GM10847 (cell line): ENCODE measurements around the gene TMTC2.

Experiments
- POLR2A ChIP-seq: IDR thresholded peaks from 2 replicates; pipeline ENCODE4 v1.6.1; 2011; ENCODE audit not compliant: insufficient read length; ENCODE audit errors: extremely low read depth

Gene TMTC2

DNA sequence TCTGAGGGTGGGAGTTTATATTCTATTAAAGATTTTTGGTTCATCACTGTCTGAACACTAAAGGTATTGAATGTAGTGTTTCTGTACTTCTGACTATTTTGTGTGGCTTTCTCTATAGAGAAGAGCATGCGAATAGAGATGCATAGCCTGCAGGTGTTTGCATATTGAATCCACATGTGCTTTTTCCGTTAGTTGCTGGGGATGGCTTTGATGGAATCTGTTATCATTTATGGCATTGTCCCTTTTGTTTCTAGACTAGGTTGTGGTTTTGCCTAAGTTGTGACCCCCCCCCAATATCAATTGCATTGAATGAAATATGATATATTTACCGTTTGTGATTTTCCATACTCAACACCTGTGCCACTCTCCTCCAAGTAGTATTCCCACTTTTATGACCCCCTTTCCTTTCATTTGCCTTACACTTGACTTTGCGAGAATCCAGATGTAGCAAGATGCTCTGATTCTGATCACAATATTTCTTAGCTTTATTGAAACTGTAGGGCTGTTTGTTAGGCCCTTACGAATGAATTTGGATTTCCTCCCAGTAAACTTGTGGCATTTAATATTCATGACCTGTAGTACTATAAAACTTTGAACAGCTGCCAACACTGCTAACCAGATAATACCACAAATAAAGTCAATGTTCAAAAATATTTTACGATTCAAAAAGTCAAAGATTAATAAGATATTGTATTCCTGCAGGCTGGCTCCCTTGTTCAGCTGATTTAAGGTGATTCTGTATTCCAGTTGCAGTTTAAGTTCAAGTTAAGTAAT lies 176.4 kb downstream of the TMTC2 start:
- no peak for TF ChIP-seq POLR2A

DNA sequence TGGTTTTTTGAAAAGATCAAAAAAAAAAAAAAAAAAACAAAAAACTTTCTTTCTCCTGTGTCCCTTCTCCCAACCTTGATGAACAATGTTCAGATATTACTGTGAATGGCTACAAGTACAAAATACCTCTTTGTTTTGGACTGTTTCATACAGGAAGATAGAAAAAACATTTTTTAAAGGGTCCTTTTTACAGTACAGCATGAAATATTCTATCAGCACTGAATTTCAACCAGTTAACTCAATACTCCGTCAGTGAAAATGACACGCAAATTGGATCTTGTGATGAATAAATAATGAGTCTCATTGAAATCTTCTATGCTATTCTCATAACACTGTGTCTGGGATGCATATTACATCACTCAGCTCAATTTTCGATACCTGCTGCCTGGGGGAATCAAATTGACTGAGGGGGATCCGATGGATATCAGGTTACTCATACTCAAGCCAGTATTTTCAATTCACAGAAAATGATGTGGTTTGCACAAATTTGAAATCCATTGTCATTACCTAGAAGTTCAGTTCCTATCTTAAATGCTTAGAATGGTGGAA lies 179.6 kb downstream of the TMTC2 start:
- TF ChIP-seq POLR2A: no peak

DNA sequence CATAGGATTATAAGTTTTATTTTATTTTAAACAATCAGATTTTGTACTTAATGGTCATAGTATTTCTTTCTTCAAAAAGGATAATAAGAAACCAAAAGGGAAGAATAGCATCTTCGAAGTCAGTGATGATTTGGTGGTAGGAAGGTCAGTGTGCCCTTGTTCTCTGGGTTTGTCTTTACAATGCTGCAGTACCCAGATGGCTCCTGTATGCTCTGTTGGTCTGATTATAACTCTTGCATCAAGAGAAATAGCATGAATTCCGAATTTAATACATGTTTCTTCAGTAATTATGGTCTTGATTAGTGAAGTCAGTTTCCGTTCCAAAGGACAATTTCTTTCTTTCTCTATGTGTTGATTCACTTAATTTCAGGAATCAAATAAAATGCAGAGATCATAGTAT lies 180.2 kb downstream of the TMTC2 start:
- TF ChIP-seq POLR2A: no peak

DNA sequence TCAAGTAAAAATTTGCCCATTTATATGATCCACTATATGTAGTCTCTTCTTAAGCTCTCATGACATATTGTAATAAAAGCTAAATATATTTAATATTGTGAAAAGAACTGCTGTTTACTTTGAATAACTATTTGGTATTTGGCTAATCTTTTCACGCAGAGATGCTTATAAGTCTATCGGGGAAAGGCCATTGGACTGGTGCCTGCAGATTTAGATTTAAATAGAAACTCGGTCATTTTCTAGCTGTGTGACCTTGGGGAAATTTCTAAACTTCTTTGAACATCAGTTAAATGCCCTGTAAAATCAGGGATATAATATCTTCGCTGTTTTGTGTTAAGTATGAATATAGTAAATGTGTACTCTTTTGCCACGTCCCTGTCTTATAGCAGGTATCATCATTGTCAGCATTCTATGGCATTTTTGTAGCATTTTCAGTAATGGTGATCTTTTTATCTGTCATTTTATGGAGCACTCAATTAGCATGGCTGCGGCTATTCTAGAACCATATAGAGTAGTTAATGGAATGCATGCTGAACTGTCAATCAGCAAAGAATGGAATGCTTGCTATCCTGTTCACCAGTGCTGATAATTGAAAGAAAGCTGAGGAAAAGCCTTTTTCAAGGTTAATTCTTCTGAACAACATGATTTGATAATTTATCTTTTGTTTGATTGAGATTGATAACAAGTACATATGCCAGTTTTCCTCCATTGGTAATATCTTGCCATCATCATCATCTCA lies 181.2 kb downstream of the TMTC2 start:
- TF ChIP-seq POLR2A: no peak

DNA sequence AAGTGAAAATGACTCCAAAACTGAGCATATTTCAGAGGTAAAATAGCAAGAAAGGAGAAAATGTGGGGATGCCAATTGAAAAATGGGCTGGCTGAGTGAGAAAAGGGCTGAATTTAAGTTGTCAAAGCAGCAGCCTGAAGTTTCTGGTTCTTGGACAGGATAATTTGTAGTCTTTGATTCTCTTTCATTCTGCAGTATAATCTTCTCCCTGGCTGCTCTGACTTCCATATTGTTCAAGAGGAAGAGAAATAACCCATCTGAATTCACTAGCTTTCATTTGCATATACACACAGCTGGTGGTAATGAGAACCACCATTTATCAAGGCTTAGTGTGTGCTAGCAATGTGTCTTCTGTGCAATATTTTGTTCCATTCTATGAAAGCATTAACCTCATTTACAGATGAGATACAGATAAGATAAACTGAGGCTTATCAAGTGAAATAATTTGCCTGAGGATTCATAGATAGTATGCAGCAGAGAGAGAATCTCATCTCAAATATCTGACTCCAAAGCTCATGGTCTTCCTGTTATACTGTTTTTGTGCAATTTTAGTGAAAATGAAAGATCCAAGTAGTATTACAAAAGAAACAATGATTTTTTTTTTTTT lies 184.2 kb downstream of the TMTC2 start:
- no peak for TF ChIP-seq POLR2A

DNA sequence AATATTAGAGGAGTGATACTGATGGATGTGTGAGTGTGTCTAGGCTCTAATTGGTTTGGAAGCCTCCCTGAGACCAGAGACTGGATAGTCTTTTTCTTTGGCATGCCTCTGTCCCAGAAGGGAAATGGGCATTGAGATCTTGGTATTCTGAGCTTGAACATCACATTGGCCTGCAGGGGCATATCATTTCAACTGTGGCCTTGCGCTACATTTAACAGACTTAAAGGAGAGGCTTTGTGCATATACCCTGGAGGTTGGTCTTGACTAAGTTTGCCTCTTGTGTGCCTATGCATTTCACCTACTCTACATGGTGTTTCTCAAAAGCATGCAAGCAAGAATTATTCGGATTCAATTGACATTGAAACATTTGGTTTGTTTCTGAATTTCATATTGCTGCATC lies 185.4 kb downstream of the TMTC2 start:
- TF ChIP-seq POLR2A: no peak

DNA sequence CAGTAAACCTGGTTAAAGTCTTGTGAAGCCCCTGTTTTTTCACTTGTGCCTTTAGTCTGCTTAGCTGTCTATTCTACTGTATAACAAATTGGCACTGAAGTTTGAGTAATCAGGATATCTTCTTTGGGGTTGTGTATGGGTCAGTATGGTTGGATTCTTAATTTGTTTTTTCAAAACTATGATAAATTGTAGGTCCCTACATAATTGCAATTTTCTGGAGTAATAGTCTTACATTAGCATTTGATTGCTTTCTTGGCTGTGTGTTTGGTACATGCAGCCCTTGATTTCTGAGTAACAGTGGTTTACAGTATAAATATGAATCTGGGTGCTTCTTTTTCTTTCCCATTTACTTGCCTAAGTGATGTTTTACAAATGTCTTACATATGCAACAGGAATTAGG lies 186.6 kb downstream of the TMTC2 start:
- no peak for TF ChIP-seq POLR2A

DNA sequence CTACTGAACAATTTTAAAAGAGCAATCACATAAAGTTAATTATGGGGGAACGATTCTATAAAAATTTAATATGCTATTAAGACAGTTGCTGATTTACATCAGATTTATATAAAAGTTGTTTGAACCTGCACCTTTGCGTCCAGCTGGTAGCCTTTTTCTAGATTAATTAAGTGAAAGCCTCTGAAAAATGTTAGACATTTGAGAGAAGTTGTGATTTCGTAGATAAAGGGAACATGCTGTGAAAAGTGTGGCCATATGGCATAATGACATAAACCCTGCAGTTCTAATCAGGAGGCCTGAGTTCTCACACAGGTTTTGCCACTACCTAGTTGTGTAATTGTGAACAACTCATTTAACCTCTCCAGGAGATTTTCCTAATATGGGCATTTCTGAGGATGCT lies 187.2 kb downstream of the TMTC2 start:
- no peak for TF ChIP-seq POLR2A

DNA sequence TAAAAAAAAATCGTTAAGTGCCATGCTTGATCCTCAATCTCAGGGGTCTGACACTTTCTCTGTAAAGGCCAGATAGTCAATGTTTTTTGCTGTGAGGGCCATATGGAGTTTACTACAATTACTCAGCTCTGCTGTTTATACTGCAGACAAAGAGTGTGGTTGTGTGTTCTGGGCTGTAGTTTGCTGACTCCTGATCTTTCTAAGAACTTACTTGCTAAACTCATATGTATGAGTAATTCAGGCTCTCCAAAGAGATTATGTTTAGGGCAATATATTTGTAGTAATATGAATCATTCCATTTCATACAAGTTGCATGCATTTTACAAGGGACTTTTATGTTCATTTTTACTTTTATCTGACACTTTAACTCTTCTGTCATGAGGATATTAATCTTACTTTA lies 188.2 kb downstream of the TMTC2 start:
- TF ChIP-seq POLR2A: no peak

DNA sequence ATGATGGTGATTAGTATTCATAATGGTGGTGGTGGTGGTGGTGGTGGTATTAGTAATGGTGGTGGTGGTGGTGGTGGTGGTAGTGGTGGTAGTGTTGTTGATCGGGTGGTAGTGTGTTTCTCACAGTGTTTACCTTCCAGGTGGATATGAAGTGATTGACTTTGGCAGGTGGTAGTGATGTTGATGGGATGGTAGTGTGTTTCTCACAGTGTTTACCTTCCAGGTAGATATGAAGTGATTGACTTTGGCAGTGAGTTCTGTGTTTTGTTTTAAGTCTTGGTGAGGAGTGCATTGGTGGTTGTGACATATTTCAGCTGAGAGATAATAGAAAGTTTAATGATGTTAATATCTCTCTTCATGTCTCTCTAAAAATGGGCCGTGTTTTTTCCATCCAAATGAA lies 189.4 kb downstream of the TMTC2 start:
- TF ChIP-seq POLR2A: no peak

DNA sequence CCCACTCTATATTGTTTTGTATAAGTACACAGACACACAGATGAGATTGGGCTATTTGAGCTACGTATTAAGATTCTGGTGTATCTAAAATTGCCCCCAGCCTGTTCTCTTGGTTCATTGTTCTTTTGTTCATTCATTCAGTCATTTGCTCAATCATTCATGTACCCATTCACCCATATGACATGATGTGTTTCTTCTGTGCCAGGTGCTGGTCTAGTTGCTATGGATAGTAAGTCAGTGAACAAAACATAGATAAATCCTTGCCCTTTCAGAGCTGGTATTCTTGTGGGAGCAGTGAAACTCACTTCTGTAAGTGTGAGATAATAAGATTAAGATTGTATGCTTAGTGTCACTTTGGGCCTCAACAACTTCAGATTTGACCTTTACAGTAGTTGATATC lies 191.3 kb downstream of the TMTC2 start:
- TF ChIP-seq POLR2A: no peak

DNA sequence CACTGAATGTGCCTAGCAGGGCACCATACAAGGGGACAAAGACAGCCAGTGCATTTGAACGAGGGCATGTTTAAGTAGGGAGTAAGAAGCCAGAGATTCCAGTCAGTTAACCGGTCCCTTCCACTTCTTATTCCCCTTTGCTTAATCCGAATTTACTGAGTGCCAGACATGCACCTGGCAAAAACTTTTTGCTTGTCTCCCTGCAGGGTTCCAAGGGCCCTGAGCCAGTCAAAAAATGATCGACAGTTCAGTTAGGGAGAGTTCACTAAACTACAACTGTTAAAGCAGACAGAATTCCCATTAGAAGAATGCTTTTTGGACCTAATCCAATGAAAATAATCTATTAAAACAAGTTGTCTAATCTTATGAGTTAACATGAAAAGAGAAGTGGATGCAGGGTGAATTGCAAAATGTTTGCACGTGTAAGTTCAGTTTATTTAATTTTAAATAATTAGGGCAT lies 193.8 kb downstream of the TMTC2 start:
- no peak for TF ChIP-seq POLR2A

DNA sequence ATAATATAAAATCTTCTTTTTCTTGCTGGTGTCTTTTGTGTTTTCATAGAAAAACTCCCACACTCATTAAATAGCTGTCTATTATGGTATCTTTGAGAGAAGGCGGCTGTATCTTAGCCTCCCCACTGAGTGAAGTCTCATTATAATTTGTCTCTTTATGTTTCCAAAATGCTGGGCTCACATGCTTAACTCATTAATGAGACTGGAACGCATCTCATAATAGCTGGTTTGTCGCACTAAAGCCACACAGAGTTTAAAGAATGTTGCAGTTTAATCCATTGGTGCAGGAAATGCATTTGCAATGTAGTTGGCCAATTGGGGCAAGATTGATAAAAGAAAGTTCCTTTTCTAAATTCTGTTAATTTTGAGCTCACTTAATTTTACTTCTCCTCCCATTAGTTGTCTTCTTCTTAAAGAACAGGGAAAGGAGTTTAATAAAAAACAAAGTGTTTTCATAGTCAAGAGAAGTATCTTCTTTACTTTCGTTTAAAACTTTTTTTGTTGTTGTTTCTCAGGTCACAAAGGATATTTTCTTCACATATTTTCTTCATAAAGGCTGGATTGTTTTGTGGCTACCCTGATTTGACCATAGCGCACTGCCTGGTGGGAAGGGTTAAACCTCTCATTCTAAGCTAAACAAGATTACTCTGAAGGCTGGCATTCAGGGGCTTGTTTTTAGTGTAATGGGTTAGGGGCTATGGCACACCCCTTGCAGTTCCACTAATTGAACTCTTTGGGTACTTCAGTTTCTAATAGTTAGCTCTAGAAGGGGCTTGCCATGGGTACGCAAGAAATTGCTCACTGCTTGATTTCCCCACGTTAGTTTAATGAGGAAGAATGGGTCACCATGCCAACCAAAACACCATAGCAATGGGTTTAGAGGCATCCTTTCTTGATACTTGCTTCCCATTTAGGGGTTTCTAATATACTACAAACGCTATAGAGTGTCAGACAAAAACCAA lies 197.0 kb downstream of the TMTC2 start:
- no peak for TF ChIP-seq POLR2A

DNA sequence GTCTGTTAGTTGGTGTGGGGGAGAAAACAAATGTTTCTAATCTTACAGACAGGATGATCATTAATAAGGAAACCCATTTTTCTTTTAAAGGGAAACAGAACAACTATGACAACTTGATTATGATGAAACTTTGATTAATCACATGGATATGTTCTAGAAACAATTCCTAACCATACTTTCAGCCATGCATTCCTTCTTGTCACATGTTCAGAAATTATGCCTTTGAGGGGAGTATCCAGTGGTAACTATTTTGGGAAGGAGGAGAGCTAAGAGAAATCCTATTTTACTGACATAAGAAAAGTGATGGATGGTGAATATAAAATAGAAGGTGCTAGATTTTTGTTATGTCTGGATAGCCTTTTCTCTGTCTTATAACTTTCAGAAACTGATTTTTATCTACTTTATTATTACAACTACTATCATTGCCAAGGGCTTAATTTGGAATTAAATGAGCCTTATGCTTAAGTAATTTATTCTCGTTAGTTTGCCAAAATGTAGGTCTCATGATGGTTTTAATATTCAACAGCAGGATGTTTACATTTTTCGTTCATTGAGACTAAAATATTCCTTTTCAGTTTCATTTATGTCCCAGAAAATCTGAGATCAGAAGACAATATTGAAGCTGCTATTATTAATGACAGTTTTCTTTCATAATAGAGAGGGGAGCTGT lies 200.1 kb downstream of the TMTC2 start:
- TF ChIP-seq POLR2A: no peak

DNA sequence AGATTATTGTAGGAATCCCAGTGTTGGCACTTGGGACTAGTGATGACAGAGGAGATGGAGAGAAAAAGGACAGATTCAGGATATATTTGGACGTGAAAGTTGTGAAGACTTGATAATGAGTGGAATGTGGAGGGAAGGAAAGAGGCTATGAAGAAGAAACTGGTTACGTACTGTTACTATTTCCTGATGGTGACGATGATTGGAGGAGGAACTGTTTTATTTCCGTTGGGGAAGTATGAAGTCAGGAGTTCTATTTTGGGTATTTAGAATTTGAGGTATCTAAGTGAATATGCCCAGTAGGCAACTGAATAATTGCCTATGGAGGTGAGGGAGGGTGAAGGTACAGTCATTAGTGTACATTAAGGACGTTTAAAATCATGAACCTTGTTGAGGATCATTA lies 207.2 kb downstream of the TMTC2 start:
- no peak for TF ChIP-seq POLR2A

DNA sequence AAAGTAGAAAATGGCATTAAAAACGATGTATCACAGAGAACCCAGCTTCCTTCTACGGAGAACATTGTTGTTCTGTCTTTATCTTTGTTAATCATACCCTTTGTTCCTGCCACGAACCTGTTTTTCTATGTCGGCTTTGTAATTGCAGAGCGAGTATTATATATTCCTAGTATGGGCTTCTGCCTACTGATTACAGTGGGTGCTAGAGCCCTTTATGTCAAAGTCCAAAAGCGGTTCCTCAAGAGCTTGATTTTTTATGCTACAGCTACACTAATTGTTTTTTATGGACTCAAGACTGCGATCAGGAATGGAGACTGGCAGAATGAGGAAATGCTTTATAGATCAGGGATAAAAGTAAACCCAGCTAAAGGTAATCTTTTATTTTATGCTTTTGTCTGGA lies 209.6 kb downstream of the TMTC2 start:
- no peak for TF ChIP-seq POLR2A
